ENCODE data around the gene IMPA2. TPM values are rescaled to one million over a fixed set of nuclear protein-coding genes. Genes with fewer than 3 reads are reported as not detected.
A peak's percentile ranks its signal among the peaks of the same experiment; 100 is the strongest.

IMPA2 gene
- 19.5 and 23.0 TPM in 2 replicates for total RNA-seq
- 3.8 and 4.4 TPM in 2 replicates for polyA plus RNA-seq
- 7.4 and 9.2 TPM in 2 replicates for polyA plus RNA-seq (2012)
- polyA minus RNA-seq (ENCODE audit: low replicate concordance) = 4.5 and 9.3 TPM in 2 replicates

DNA sequence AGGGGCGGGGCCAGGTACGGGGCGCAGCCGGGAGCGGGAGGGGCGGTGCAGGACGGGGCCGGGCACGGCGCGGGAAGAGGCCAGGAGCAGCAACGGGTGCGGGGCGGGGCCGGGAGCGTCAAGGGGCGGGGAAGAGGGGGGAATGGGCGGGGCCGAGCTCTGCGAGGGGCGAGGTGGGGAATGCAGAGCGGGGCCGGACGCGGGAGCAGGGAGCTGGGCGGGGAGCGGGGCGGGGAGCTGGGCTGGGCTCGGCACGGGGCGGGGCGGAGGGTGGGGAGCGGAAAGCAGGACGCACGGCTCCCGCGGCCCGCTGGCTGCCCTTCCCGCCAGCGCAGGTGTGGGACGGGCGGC lies at the start of gene IMPA2:
Gene IMPA2, plus strand, starts transcription at position 316 of the 351 bp plus-strand sequence. CDS start 163 bp downstream, outside the sequence.
- TF ChIP-seq EZH2 (IDR thresholded peaks at IDR 0.05; ENCODE audit: low read length, missing control alignments) = no peak
- TF ChIP-seq, protein P1, sequence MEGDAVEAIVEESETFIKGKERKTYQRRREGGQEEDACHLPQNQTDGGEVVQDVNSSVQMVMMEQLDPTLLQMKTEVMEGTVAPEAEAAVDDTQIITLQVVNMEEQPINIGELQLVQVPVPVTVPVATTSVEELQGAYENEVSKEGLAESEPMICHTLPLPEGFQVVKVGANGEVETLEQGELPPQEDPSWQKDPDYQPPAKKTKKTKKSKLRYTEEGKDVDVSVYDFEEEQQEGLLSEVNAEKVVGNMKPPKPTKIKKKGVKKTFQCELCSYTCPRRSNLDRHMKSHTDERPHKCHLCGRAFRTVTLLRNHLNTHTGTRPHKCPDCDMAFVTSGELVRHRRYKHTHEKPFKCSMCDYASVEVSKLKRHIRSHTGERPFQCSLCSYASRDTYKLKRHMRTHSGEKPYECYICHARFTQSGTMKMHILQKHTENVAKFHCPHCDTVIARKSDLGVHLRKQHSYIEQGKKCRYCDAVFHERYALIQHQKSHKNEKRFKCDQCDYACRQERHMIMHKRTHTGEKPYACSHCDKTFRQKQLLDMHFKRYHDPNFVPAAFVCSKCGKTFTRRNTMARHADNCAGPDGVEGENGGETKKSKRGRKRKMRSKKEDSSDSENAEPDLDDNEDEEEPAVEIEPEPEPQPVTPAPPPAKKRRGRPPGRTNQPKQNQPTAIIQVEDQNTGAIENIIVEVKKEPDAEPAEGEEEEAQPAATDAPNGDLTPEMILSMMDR (conservative IDR thresholded peaks at IDR 0.05 in 1 of 2, IDR thresholded peaks at IDR 0.05 in 1 of 2; ENCODE audit: low read depth in 1 of 2, low read length in 2 of 2) = no peak
- Histone ChIP-seq H3K79me2 (ENCODE audit: control insufficient read depth, insufficient read depth, low read length) (no peaks in the 10 kb centered on the region), H3K9ac (ENCODE audit: insufficient read depth, low read length) (peak within 1 kb of the TSS; percentile 73), H3K9me3 (ENCODE audit: control insufficient read depth, insufficient read depth, low read depth, low read length) (no peaks in the 10 kb centered on the region), H3K4me3 (replicated peaks in 1 of 4; ENCODE audit: control extremely low read depth in 1 of 4, insufficient read depth in 1 of 4, low read depth in 3 of 4, low read length in 4 of 4) (peak within 1 kb of the TSS; percentile 48 to 73 (median 61)), H3K4me1 (ENCODE audit: control insufficient read depth, extremely low read depth, insufficient read depth, low read length) (no peaks in the 10 kb centered on the region), H3K27me3 (ENCODE audit: control insufficient read depth, insufficient read depth, low read length) (no peaks in the 10 kb centered on the region), H4K20me1 (ENCODE audit: control insufficient read depth, extremely low read depth, insufficient read depth, low read length) (no peaks in the 10 kb centered on the region), H3K36me3 (ENCODE audit: control insufficient read depth, insufficient read depth, low read length) (no peaks in the 10 kb centered on the region), H3K4me2 (ENCODE audit: extremely low read depth, insufficient read depth, low read length) (peak within 1 kb of the TSS; percentile 81), H3K27ac (ENCODE audit: insufficient read depth, low read length) (peak within 1 kb of the TSS; percentile 79), H2AFZ (ENCODE audit: low read length) (peak within 1 kb of the TSS; percentile 85)
- DNase-seq (ENCODE audit: low read depth in 2 of 2) = no peak

- Histone ChIP-seq H3K9me3 (ENCODE audit: control insufficient read depth, insufficient read depth, low read depth, low read length) (no peaks in the 10 kb centered on the region), H3K4me3 (replicated peaks in 1 of 4; ENCODE audit: control extremely low read depth in 1 of 4, insufficient read depth in 1 of 4, low read depth in 3 of 4, low read length in 4 of 4) (no peak overlapping the region), H3K27me3 (ENCODE audit: control insufficient read depth, insufficient read depth, low read length) (peaks cover 4% of the 10 kb centered on the region), H3K9ac (ENCODE audit: insufficient read depth, low read length) (no peak overlapping the region), H4K20me1 (ENCODE audit: control insufficient read depth, extremely low read depth, insufficient read depth, low read length) (no peaks in the 10 kb centered on the region), H2AFZ (ENCODE audit: low read length) (no peak overlapping the region), H3K27ac (ENCODE audit: insufficient read depth, low read length) (no peak overlapping the region), H3K4me2 (ENCODE audit: extremely low read depth, insufficient read depth, low read length) (no peak overlapping the region), H3K4me1 (ENCODE audit: control insufficient read depth, extremely low read depth, insufficient read depth, low read length) (no peaks in the 10 kb centered on the region), H3K79me2 (ENCODE audit: control insufficient read depth, insufficient read depth, low read length) (no peaks in the 10 kb centered on the region), H3K36me3 (ENCODE audit: control insufficient read depth, insufficient read depth, low read length) (no peaks in the 10 kb centered on the region)
- no peak for DNase-seq (ENCODE audit: low read depth in 2 of 2)
- TF ChIP-seq, protein P1 (conservative IDR thresholded peaks at IDR 0.05 in 1 of 2, IDR thresholded peaks at IDR 0.05 in 1 of 2; ENCODE audit: low read depth in 1 of 2, low read length in 2 of 2) = no peak
- no peak for TF ChIP-seq EZH2 (IDR thresholded peaks at IDR 0.05; ENCODE audit: low read length, missing control alignments)
These were observed 48.9 kb upstream of the IMPA2 start for GRCh38 chr18:11932393-11932792.

- TF ChIP-seq, protein P1 (conservative IDR thresholded peaks at IDR 0.05 in 1 of 2, IDR thresholded peaks at IDR 0.05 in 1 of 2; ENCODE audit: low read depth in 1 of 2, low read length in 2 of 2) = peak; percentile 75 to 83
- no peak for TF ChIP-seq EZH2 (IDR thresholded peaks at IDR 0.05; ENCODE audit: low read length, missing control alignments)
- Histone ChIP-seq H3K4me3 (replicated peaks in 1 of 4; ENCODE audit: control extremely low read depth in 1 of 4, insufficient read depth in 1 of 4, low read depth in 3 of 4, low read length in 4 of 4) (no peak overlapping the region), H3K79me2 (ENCODE audit: control insufficient read depth, insufficient read depth, low read length) (no peaks in the 10 kb centered on the region), H4K20me1 (ENCODE audit: control insufficient read depth, extremely low read depth, insufficient read depth, low read length) (no peaks in the 10 kb centered on the region), H3K9me3 (ENCODE audit: control insufficient read depth, insufficient read depth, low read depth, low read length) (no peaks in the 10 kb centered on the region), H3K9ac (ENCODE audit: insufficient read depth, low read length) (no peak overlapping the region), H3K4me1 (ENCODE audit: control insufficient read depth, extremely low read depth, insufficient read depth, low read length) (no peaks in the 10 kb centered on the region), H3K4me2 (ENCODE audit: extremely low read depth, insufficient read depth, low read length) (no peak overlapping the region), H2AFZ (ENCODE audit: low read length) (no peak overlapping the region), H3K27me3 (ENCODE audit: control insufficient read depth, insufficient read depth, low read length) (peaks cover 4% of the 10 kb centered on the region), H3K36me3 (ENCODE audit: control insufficient read depth, insufficient read depth, low read length) (no peaks in the 10 kb centered on the region), H3K27ac (ENCODE audit: insufficient read depth, low read length) (no peak overlapping the region)
- DNase-seq (ENCODE audit: low read depth in 2 of 2) = peak; percentile 45 to 75
These were observed 43.3 kb upstream of the IMPA2 start for GRCh38 chr18:11937874-11938478.

Measured in fibroblast of lung (primary cell).